ENCODE results near the gene OR10H5.
"Not testable (repeated sequence)": the region's sequence is repeated elsewhere in the genome, so short reads cannot be mapped to it uniquely, and the experiment has no call there.

OR10H5 gene

DNA sequence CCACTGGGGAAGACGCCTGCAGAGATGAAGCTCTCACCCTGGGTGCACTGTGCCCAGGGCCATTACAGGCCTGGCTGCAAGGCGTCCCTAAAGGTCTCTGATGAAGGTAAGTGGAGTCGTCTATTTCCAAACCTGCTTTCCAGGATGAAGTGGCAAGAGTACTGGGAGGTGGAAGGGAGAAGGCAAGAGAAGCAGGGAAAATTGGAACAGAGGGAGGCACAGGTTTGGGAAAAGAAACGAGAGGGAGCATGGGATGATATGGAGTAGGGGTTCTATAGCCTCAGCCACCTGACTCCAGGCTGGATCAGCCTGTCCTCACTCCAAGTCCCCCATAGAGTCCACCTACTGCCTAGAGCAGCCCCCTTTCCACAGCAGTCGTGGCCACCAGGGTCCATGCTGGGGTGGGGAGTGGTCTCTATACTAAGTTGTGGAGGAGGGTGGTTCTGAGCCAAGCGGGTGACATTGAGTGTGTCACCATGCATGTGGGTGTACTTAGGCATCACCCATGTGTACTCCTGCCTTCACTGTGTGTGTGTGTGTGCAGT lies at the start of gene OR10H5:
Gene OR10H5, plus strand, starts transcription at position 51 of the 545 bp plus-strand sequence. CDS start 6,388 bp downstream, outside the sequence.
- TF ChIP-seq, protein P1, sequence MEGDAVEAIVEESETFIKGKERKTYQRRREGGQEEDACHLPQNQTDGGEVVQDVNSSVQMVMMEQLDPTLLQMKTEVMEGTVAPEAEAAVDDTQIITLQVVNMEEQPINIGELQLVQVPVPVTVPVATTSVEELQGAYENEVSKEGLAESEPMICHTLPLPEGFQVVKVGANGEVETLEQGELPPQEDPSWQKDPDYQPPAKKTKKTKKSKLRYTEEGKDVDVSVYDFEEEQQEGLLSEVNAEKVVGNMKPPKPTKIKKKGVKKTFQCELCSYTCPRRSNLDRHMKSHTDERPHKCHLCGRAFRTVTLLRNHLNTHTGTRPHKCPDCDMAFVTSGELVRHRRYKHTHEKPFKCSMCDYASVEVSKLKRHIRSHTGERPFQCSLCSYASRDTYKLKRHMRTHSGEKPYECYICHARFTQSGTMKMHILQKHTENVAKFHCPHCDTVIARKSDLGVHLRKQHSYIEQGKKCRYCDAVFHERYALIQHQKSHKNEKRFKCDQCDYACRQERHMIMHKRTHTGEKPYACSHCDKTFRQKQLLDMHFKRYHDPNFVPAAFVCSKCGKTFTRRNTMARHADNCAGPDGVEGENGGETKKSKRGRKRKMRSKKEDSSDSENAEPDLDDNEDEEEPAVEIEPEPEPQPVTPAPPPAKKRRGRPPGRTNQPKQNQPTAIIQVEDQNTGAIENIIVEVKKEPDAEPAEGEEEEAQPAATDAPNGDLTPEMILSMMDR (IDR thresholded peaks at IDR 0.05): no peak
- TF ChIP-seq ZFX (IDR thresholded peaks at IDR 0.05; ENCODE audit: borderline replicate concordance): no peak
- no peak within 1 kb of the TSS for H3K27ac ChIP-seq

DNA sequence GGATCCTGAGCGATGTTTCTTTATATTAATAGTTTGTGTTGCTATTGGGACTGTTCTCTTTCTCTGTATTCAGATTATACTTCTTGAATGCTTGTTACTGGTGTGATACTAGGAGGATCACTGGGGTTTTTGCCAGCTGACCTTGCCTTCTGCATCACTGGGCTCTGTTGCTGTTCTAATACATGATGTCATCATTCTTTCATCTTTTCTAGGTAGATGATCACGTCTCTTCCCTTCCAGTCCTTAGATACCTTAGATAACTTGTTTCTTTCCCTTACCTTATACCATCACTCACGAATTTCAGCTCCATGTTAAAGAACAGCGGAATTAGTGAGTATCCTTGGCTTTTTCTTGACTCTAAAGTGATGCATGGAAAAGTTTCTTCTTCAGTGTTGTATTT lies 49.7 kb upstream of the OR10H5 start, which contains the start of gene OR10H3:
Gene OR10H3, plus strand, starts transcription at position 264 of the 400 bp plus-strand sequence. CDS start 3,408 bp downstream, outside the sequence.
- TF ChIP-seq, protein P1 (IDR thresholded peaks at IDR 0.05): no peak
- H3K27ac ChIP-seq: no peak within 1 kb of the TSS

- no peak overlapping the region for H3K27ac ChIP-seq
- TF ChIP-seq, protein P1 (IDR thresholded peaks at IDR 0.05): no peak
- TF ChIP-seq ZFX (IDR thresholded peaks at IDR 0.05; ENCODE audit: borderline replicate concordance): no peak
Measured at GRCh38 chr19:15740785-15741184, 46.7 kb upstream of the OR10H5 start.

DNA sequence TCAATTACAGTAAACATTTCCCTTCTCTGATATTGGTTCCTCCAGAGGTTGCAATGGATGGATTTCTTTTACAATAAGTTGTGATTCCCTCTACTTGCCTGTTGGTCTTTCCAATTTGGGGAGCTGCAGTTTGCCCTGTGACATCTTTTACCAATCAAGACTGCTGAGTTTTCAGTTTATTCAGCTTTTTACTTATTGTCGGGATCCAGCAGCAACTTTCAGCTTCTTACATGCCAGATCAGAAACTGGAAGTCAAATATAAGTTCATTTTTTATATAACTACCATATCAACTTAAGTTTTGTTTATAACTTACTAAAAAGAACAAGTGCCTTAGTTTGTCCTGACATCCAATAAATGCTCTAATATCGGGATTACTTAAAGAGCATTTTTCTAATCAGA lies 39.2 kb upstream of the OR10H5 start:
- no peak overlapping the region for H3K27ac ChIP-seq
- TF ChIP-seq ZFX (IDR thresholded peaks at IDR 0.05; ENCODE audit: borderline replicate concordance): no peak
- TF ChIP-seq, protein P1 (IDR thresholded peaks at IDR 0.05): no peak

DNA sequence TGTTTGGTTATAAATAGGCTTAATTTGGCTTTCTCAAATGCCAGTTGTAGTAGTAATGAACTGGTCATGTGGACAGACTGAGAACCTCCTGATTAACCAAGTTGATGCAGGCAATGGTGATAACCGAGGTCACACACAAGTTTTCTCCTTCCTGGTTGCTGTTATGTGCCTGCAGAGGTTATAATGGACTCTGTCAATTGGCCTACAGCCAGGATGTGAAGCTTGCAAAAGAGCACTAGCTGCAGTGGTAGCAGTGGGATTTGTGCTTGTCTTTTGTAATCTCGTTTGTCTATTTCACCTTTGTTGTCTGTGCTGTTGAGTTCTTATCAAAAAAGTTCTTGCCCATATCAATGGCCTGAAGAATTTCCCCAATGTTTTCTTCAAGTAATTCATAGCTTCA lies 29.1 kb upstream of the OR10H5 start:
- no peak for TF ChIP-seq ZFX (IDR thresholded peaks at IDR 0.05; ENCODE audit: borderline replicate concordance)
- TF ChIP-seq, protein P1 (IDR thresholded peaks at IDR 0.05): no peak
- H3K27ac ChIP-seq: no peak overlapping the region

- no peak overlapping the region for H3K27ac ChIP-seq
- TF ChIP-seq, protein P1 (IDR thresholded peaks at IDR 0.05): peak; percentile 55
- TF ChIP-seq ZFX (IDR thresholded peaks at IDR 0.05; ENCODE audit: borderline replicate concordance): no peak
Measured at GRCh38 chr19:15759962-15760565, 27.4 kb upstream of the OR10H5 start.

GRCh38 chr19:15769586-15769985 lies 17.9 kb upstream of the OR10H5 start:
- H3K27ac ChIP-seq: no peak overlapping the region
- no peak for TF ChIP-seq ZFX (IDR thresholded peaks at IDR 0.05; ENCODE audit: borderline replicate concordance)
- TF ChIP-seq, protein P1 (IDR thresholded peaks at IDR 0.05): no peak

DNA sequence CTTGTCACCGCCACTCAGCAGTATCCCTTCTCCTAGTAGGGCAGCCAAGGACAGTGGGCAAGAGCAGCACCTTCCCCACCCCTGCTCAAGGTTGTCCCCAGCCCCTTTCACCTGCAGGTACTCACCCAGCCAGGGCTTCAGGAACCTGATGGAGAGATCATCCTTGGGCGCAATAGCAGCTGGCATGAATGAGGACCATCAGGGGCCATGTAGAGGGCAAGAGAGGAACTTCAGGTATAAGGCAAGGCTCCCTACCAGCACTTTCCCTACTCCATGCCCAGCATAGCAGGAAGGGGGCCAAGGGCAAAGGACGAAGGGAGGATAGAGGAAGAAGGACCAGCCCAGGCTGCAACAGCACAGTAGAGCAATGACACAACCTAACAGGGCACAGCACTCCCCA lies 13.3 kb upstream of the OR10H5 start:
- not testable (repeated sequence) for H3K27ac ChIP-seq

All from 22Rv1 (cell line).